Astrocyte (in vitro differentiated cells and primary cell): Measurements from ENCODE around the gene PLD1. TPM values are rescaled to one million over a fixed set of nuclear protein-coding genes. Genes with fewer than 3 reads are reported as not detected.
A peak's percentile ranks its signal among the peaks of the same experiment; 100 is the strongest.

Experiments
- DNase-seq: peaks from one replicate; pipeline ENCODE4 v3.0.0-alpha.2; 2010; ENCODE audit warnings: low read depth
- FAIRE-seq: peaks from 2 replicates; lab custom pipeline; 2011; peaks lifted over from hg19 to GRCh38; lab: Jason Lieb, UNC
- H2AFZ ChIP-seq: 2 replicates; pipeline ENCODE4 v1.6.0; 2012; ENCODE audit warnings: low read depth, low read length, inconsistent platforms
- H3K27ac ChIP-seq: 2 replicates; pipeline ENCODE4 v1.5.1; 2011; ENCODE audit warnings: low read depth, low read length, inconsistent platforms
- H3K27me3 ChIP-seq: 2 replicates; pipeline ENCODE4 v1.6.0; 2011; ENCODE audit warnings: low read length, inconsistent platforms; ENCODE audit not compliant: insufficient read depth
- H3K36me3 ChIP-seq: 2 replicates; pipeline ENCODE4 v1.5.1; 2011; ENCODE audit warnings: low read length, inconsistent platforms; ENCODE audit not compliant: insufficient read depth
- H3K4me1 ChIP-seq: 2 replicates; pipeline ENCODE4 v1.5.1; 2011; ENCODE audit warnings: low read length, inconsistent platforms; ENCODE audit not compliant: insufficient read depth
- H3K4me2 ChIP-seq: 2 replicates; pipeline ENCODE4 v1.6.0; 2012; ENCODE audit warnings: low read length, inconsistent platforms
- H3K4me3 ChIP-seq: 2 replicates; pipeline ENCODE4 v1.5.1; 2011; ENCODE audit warnings: low read depth, mild to moderate bottlenecking, low read length, inconsistent platforms; ENCODE audit not compliant: insufficient read depth
- H3K79me2 ChIP-seq: 2 replicates; pipeline ENCODE4 v1.6.0; 2012; ENCODE audit warnings: mild to moderate bottlenecking, low read length, inconsistent platforms; ENCODE audit not compliant: insufficient read depth
- H3K9ac ChIP-seq: 2 replicates; pipeline ENCODE4 v1.6.0; 2012; ENCODE audit warnings: mild to moderate bottlenecking, low read length, inconsistent platforms
- H3K9me3 ChIP-seq: 2 replicates; pipeline ENCODE4 v1.5.1; 2012; ENCODE audit warnings: low read depth, mild to moderate bottlenecking, low read length, inconsistent platforms; ENCODE audit not compliant: insufficient read depth
- H4K20me1 ChIP-seq: 2 replicates; pipeline ENCODE4 v1.6.0; 2012; ENCODE audit warnings: low read length, inconsistent platforms; ENCODE audit not compliant: insufficient read depth
- H3K27ac Mint-ChIP-seq: one replicate; pipeline ENCODE4 v1.8.0; 2021; ENCODE audit warnings: mild to moderate bottlenecking, mixed read lengths; ENCODE audit not compliant: unreplicated experiment
- H3K27me3 Mint-ChIP-seq: one replicate; pipeline ENCODE4 v1.8.0; 2021; ENCODE audit warnings: low read depth, mixed read lengths; ENCODE audit not compliant: unreplicated experiment
- H3K36me3 Mint-ChIP-seq: one replicate; pipeline ENCODE4 v1.8.0; 2021; ENCODE audit warnings: low read depth, mixed read lengths; ENCODE audit not compliant: unreplicated experiment
- H3K4me1 Mint-ChIP-seq: one replicate; pipeline ENCODE4 v1.8.0; 2021; ENCODE audit warnings: low read depth, mixed read lengths; ENCODE audit not compliant: unreplicated experiment
- H3K4me3 Mint-ChIP-seq: one replicate; pipeline ENCODE4 v1.8.0; 2021; ENCODE audit warnings: mild to moderate bottlenecking, moderate library complexity, mixed read lengths; ENCODE audit not compliant: unreplicated experiment
- H3K9me3 Mint-ChIP-seq: one replicate; pipeline ENCODE4 v1.8.0; 2021; ENCODE audit warnings: mild to moderate bottlenecking, mixed read lengths; ENCODE audit not compliant: unreplicated experiment
- EZH2 ChIP-seq: IDR thresholded peaks from 2 replicates; pipeline ENCODE4 v1.6.1; 2012; ENCODE audit warnings: mild to moderate bottlenecking, low read length, inconsistent platforms; ENCODE audit not compliant: insufficient read depth
- total RNA-seq: library from RNA; stranded (reverse); gene quantifications from 2 replicates; pipeline ENCODE4 v1.2.1, GENCODE V29; 2021
- TF ChIP-seq, protein P1 (sequence below): IDR thresholded peaks from 2 replicates; pipeline ENCODE4 v1.5.1; 2011; ENCODE audit warnings: low read depth, mild to moderate bottlenecking, inconsistent platforms, low read length, moderate library complexity; ENCODE audit not compliant: insufficient read depth

Gene PLD1
- total RNA-seq, 1 donor from 2014 or later = 21.5 TPM

DNA sequence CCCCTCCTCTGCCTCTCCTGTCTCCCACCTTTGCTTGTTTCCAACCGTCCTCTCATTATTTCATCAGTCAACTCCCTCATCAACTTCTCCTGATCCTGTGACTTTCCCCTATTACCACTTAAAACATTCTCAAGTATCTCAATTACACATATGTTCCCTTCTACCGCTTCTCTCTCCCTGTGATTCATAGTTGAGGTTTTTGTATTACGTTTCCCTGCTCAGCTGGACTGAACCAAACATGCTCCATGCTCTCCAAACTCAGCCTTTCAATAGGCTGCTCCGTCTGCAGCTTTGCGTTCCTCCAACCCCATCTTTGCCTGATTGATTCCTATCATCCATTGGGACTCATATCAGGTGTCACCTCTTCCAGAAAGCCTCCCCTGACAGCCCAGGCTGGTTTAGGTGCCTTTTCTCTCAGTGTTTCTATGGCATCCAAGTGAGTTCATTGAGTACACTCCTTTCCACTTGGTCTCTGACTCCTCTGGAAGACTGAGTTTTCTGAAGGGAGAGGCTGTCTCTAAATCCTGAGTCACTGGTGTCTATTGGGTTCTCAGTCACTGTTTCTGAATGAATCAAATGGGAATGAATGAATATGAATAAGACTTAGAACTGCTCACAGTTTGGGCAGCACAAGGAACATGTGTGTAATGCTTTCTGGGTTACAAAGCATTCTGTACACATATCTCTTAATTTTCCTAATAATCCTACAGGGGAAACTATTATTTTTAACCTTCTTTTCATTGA lies 56.4 kb downstream of the PLD1 start:
- peaks cover 3% of the 10 kb centered on the region for H4K20me1 ChIP-seq
- Mint-ChIP-seq H3K27me3 (no peaks in the 10 kb centered on the region), H3K4me3 (no peak overlapping the region), H3K4me1 (peaks cover 13% of the 10 kb centered on the region), H3K36me3 (no peaks in the 10 kb centered on the region), H3K27ac (no peak overlapping the region), H3K9me3 (no peaks in the 10 kb centered on the region)
- TF ChIP-seq, protein P1, sequence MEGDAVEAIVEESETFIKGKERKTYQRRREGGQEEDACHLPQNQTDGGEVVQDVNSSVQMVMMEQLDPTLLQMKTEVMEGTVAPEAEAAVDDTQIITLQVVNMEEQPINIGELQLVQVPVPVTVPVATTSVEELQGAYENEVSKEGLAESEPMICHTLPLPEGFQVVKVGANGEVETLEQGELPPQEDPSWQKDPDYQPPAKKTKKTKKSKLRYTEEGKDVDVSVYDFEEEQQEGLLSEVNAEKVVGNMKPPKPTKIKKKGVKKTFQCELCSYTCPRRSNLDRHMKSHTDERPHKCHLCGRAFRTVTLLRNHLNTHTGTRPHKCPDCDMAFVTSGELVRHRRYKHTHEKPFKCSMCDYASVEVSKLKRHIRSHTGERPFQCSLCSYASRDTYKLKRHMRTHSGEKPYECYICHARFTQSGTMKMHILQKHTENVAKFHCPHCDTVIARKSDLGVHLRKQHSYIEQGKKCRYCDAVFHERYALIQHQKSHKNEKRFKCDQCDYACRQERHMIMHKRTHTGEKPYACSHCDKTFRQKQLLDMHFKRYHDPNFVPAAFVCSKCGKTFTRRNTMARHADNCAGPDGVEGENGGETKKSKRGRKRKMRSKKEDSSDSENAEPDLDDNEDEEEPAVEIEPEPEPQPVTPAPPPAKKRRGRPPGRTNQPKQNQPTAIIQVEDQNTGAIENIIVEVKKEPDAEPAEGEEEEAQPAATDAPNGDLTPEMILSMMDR = no peak
- no peak for TF ChIP-seq EZH2
- FAIRE-seq (no peak), DNase-seq (peak; percentile 86)
- no peaks in the 10 kb centered on the region for H3K27me3 ChIP-seq
- H3K9ac ChIP-seq = no peak overlapping the region
- no peak overlapping the region for H3K27ac ChIP-seq
- peak overlapping the region; percentile 21 for H3K4me2 ChIP-seq
- no peaks in the 10 kb centered on the region for H3K79me2 ChIP-seq
- no peak overlapping the region for H2AFZ ChIP-seq
- no peaks in the 10 kb centered on the region for H3K36me3 ChIP-seq
- H3K4me1 ChIP-seq = peaks cover 3% of the 10 kb centered on the region
- H3K9me3 ChIP-seq = no peaks in the 10 kb centered on the region
- H3K4me3 ChIP-seq = no peak overlapping the region

GRCh38 chr3:171753025-171753472 lies 57.2 kb downstream of the PLD1 start:
- Histone ChIP-seq H3K4me2 (no peak overlapping the region), H3K27ac (no peak overlapping the region), H3K36me3 (no peaks in the 10 kb centered on the region), H3K27me3 (no peaks in the 10 kb centered on the region), H4K20me1 (peaks cover 3% of the 10 kb centered on the region), H3K4me3 (no peak overlapping the region), H3K9me3 (no peaks in the 10 kb centered on the region), H3K9ac (no peak overlapping the region), H3K4me1 (peaks cover under 1% of the 10 kb centered on the region), H3K79me2 (no peaks in the 10 kb centered on the region), H2AFZ (no peak overlapping the region)
- no peak for TF ChIP-seq EZH2
- TF ChIP-seq, protein P1 = no peak
- Mint-ChIP-seq H3K36me3 (no peaks in the 10 kb centered on the region), H3K27ac (no peak overlapping the region), H3K4me3 (no peak overlapping the region), H3K27me3 (no peaks in the 10 kb centered on the region), H3K9me3 (no peaks in the 10 kb centered on the region), H3K4me1 (peaks cover 20% of the 10 kb centered on the region)
- DNase-seq (peak; percentile 16), FAIRE-seq (no peak)

- TF ChIP-seq, protein P1 = no peak
- no peak for TF ChIP-seq EZH2
Measured at GRCh38 chr3:171752329-171752728, 58.0 kb downstream of the PLD1 start.

More at GRCh38 chr3:171752329-171752728, 58.0 kb downstream of the PLD1 start:
- Mint-ChIP-seq H3K9me3 (no peaks in the 10 kb centered on the region), H3K4me1 (peaks cover 23% of the 10 kb centered on the region), H3K36me3 (no peaks in the 10 kb centered on the region), H3K27me3 (no peaks in the 10 kb centered on the region), H3K27ac (no peak overlapping the region), H3K4me3 (no peak overlapping the region)
- no peaks in the 10 kb centered on the region for H3K27me3 ChIP-seq
- H3K4me3 ChIP-seq = no peak overlapping the region
- no peaks in the 10 kb centered on the region for H3K36me3 ChIP-seq
- H3K9ac ChIP-seq = no peak overlapping the region
- H2AFZ ChIP-seq = no peak overlapping the region
- DNase-seq (no peak), FAIRE-seq (no peak)
- H4K20me1 ChIP-seq = peaks cover 3% of the 10 kb centered on the region
- no peak overlapping the region for H3K4me2 ChIP-seq
- H3K4me1 ChIP-seq = no peaks in the 10 kb centered on the region
- H3K27ac ChIP-seq = no peak overlapping the region
- no peaks in the 10 kb centered on the region for H3K79me2 ChIP-seq
- no peaks in the 10 kb centered on the region for H3K9me3 ChIP-seq
